ENCODE measurements around the gene ABCB6.

GRCh38 chr2:219261024-219261855 is 42.5 kb upstream of the ABCB6 start:
- TF ChIP-seq CTCF (conservative IDR thresholded peaks at IDR 0.05 in 1 of 2, IDR thresholded peaks at IDR 0.05 in 1 of 2; ENCODE audit: low read depth in 1 of 2, low read length in 2 of 2) (no peak), EZH2 (IDR thresholded peaks at IDR 0.05; ENCODE audit: low read length, missing control alignments) (no peak)

Measured in fibroblast of lung (primary cell).